Measurements from ENCODE around the gene COL27A1. TPM values are rescaled to one million over a fixed set of nuclear protein-coding genes. Genes with fewer than 3 reads are reported as not detected.

COL27A1 gene
- total RNA-seq, 4 donors from 2014 or later = 2.1 to 9.0 (median 3.8) TPM

- Histone ChIP-seq H3K4me1 (no peaks in the 10 kb centered on the region), H3K27me3 (no peaks in the 10 kb centered on the region), H3K27ac (no peak overlapping the region), H3K9me3 (no peaks in the 10 kb centered on the region), H3K4me3 (no peak overlapping the region), H3K36me3 (no peaks in the 10 kb centered on the region)
- DNase-seq = no peak
- no peak for TF ChIP-seq EP300 (IDR thresholded peaks at IDR 0.05; ENCODE audit: low read depth)
- no peak for TF ChIP-seq POLR2A (IDR thresholded peaks at IDR 0.05)
- no peak for TF ChIP-seq POLR2AphosphoS5 (IDR thresholded peaks at IDR 0.05)
- TF ChIP-seq CTCF (IDR thresholded peaks at IDR 0.05) = no peak
- 76 to 80% methylated on average over 2 to 12 of the region's 12 CpGs for WGBS, 2 donors (ENCODE audit: low coverage in 1 of 2)
- in situ Hi-C loops (cut with MboI; ENCODE audit: low pct_ligation_motif_present in 1 of 4, low pct_unique_long_range_greater_than_20kb in 1 of 4, low sequenced_read_pairs in 3 of 4) (loop anchor here in 3 of 4 donors (10.0 to 25.0 kb wide), 5 partner anchors 127 to 469 kb away; partner anchors contain the start of genes AMBP (in 1 of the 3), COL27A1 (in 1 of the 3) and KIF12 (in 1 of the 3)), intact Hi-C loops (cut with DNase I; ENCODE audit: low total_unique reads) (loop anchor here (1.0 kb wide), 1 partner anchor 207 kb away; no protein-coding TSS in a partner anchor)
These were observed 126.3 kb downstream of the COL27A1 start for GRCh38 chr9:114281473-114282103.

GRCh38 chr9:114282104-114282485, 126.8 kb downstream of the COL27A1 start:
- no peak for DNase-seq
- H3K9me3 ChIP-seq = no peaks in the 10 kb centered on the region
- WGBS, 2 donors (ENCODE audit: low coverage in 1 of 2) = 83 to 87% methylated on average over 1 to 10 of the region's 10 CpGs
- in situ Hi-C loops (cut with MboI; ENCODE audit: low pct_ligation_motif_present in 1 of 4, low pct_unique_long_range_greater_than_20kb in 1 of 4, low sequenced_read_pairs in 3 of 4) = loop anchor here in 3 of 4 donors (10.0 to 25.0 kb wide), 5 partner anchors 127 to 470 kb away; partner anchors contain the start of genes AMBP (in 1 of the 3), COL27A1 (in 1 of the 3) and KIF12 (in 1 of the 3)
- no peak overlapping the region for H3K4me3 ChIP-seq
- intact Hi-C loops (cut with DNase I; ENCODE audit: low total_unique reads) = loop anchor here (1.0 kb wide), 1 partner anchor 208 kb away; no protein-coding TSS in a partner anchor
- TF ChIP-seq EP300 (IDR thresholded peaks at IDR 0.05; ENCODE audit: low read depth) (no peak), POLR2A (IDR thresholded peaks at IDR 0.05) (no peak), POLR2AphosphoS5 (IDR thresholded peaks at IDR 0.05) (no peak), CTCF (IDR thresholded peaks at IDR 0.05) (no peak)
- no peaks in the 10 kb centered on the region for H3K4me1 ChIP-seq
- H3K27me3 ChIP-seq = no peaks in the 10 kb centered on the region
- no peaks in the 10 kb centered on the region for H3K36me3 ChIP-seq
- no peak overlapping the region for H3K27ac ChIP-seq

- H3K4me3 ChIP-seq = no peak overlapping the region
- intact Hi-C loops (cut with DNase I; ENCODE audit: low total_unique reads) (loop anchor here (1.0 kb wide), 1 partner anchor 208 kb away; no protein-coding TSS in a partner anchor), in situ Hi-C loops (cut with MboI; ENCODE audit: low pct_ligation_motif_present in 1 of 4, low pct_unique_long_range_greater_than_20kb in 1 of 4, low sequenced_read_pairs in 3 of 4) (loop anchor here in 3 of 4 donors (10.0 to 25.0 kb wide), 5 partner anchors 128 to 470 kb away; partner anchors contain the start of genes AMBP (in 1 of the 3), COL27A1 (in 1 of the 3) and KIF12 (in 1 of the 3))
- TF ChIP-seq POLR2A (IDR thresholded peaks at IDR 0.05) (no peak), EP300 (IDR thresholded peaks at IDR 0.05; ENCODE audit: low read depth) (no peak), CTCF (IDR thresholded peaks at IDR 0.05) (no peak), POLR2AphosphoS5 (IDR thresholded peaks at IDR 0.05) (no peak)
- no peaks in the 10 kb centered on the region for H3K9me3 ChIP-seq
- no peaks in the 10 kb centered on the region for H3K36me3 ChIP-seq
- H3K27ac ChIP-seq = no peak overlapping the region
- H3K27me3 ChIP-seq = no peaks in the 10 kb centered on the region
- 84% methylated on average over 4 of the region's 6 CpGs; no CpG with 5 or more reads in 1 of the 2 donors for WGBS, 2 donors (ENCODE audit: low coverage in 1 of 2)
- H3K4me1 ChIP-seq = no peaks in the 10 kb centered on the region
- DNase-seq = no peak
These were observed 127.2 kb downstream of the COL27A1 start for GRCh38 chr9:114282507-114282906.

- no peak overlapping the region for H3K27ac ChIP-seq
- H3K27me3 ChIP-seq = no peaks in the 10 kb centered on the region
- no peak for DNase-seq
- TF ChIP-seq EP300 (IDR thresholded peaks at IDR 0.05; ENCODE audit: low read depth) (no peak), CTCF (IDR thresholded peaks at IDR 0.05) (no peak), POLR2AphosphoS5 (IDR thresholded peaks at IDR 0.05) (no peak), POLR2A (IDR thresholded peaks at IDR 0.05) (no peak)
- no peaks in the 10 kb centered on the region for H3K9me3 ChIP-seq
- no peak overlapping the region for H3K4me3 ChIP-seq
- H3K36me3 ChIP-seq = no peaks in the 10 kb centered on the region
- intact Hi-C loops (cut with DNase I; ENCODE audit: low total_unique reads) = loop anchor here (1.0 kb wide), 1 partner anchor 209 kb away; no protein-coding TSS in a partner anchor
- in situ Hi-C loops (cut with MboI; ENCODE audit: low pct_ligation_motif_present in 1 of 4, low pct_unique_long_range_greater_than_20kb in 1 of 4, low sequenced_read_pairs in 3 of 4) = loop anchor here in 3 of 4 donors (10.0 to 25.0 kb wide), 5 partner anchors 128 to 471 kb away; partner anchors contain the start of genes AMBP (in 1 of the 3), COL27A1 (in 1 of the 3) and KIF12 (in 1 of the 3)
- no peaks in the 10 kb centered on the region for H3K4me1 ChIP-seq
- WGBS, 2 donors (ENCODE audit: low coverage in 1 of 2) = 57 to 80% methylated on average over 2 to 5 of the region's 5 CpGs
These were observed 127.6 kb downstream of the COL27A1 start for GRCh38 chr9:114282926-114283325.

Data from transverse colon (tissue), 4 donors.